GM11168 (cell line): ENCODE data around the gene C3orf20.
"Not testable (repeated sequence)": the region's sequence is repeated elsewhere in the genome, so short reads cannot be mapped to it uniquely, and the experiment has no call there.

Experiments
- in situ Hi-C: fragments of 300-500 bp; cut with MboI; formaldehyde crosslinking; loops from one replicate; pipeline ENCODE4 v1.12.0; 2022; ENCODE audit warnings: low sequenced_read_pairs; ENCODE audit not compliant: unreplicated experiment

The C3orf20 gene

GRCh38 chr3:14805961-14806537 lies 131.1 kb downstream of the C3orf20 start:
- in situ Hi-C loops = no loop called here

GRCh38 chr3:14806641-14807263 lies 131.8 kb downstream of the C3orf20 start:
- in situ Hi-C loops = no loop called here

GRCh38 chr3:14808025-14808424 lies 133.1 kb downstream of the C3orf20 start:
- in situ Hi-C loops = no loop called here

- in situ Hi-C loops = no loop called here
Measured at GRCh38 chr3:14808502-14809266, 133.7 kb downstream of the C3orf20 start.

GRCh38 chr3:14809611-14810010 lies 134.7 kb downstream of the C3orf20 start:
- in situ Hi-C loops = not testable (repeated sequence)

GRCh38 chr3:14810070-14810791 lies 135.3 kb downstream of the C3orf20 start:
- in situ Hi-C loops = no loop called here

GRCh38 chr3:14810801-14811661 lies 136.1 kb downstream of the C3orf20 start:
- in situ Hi-C loops = no loop called here

GRCh38 chr3:14811684-14812083 lies 136.7 kb downstream of the C3orf20 start:
- in situ Hi-C loops = no loop called here

GRCh38 chr3:14812196-14812790 lies 137.4 kb downstream of the C3orf20 start:
- in situ Hi-C loops = no loop called here

- in situ Hi-C loops = no loop called here
Measured at GRCh38 chr3:14814411-14814871, 139.5 kb downstream of the C3orf20 start.

- in situ Hi-C loops = no loop called here
Measured at GRCh38 chr3:14816359-14816758, 141.4 kb downstream of the C3orf20 start.

- in situ Hi-C loops = no loop called here
Measured at GRCh38 chr3:14818804-14819500, 144.0 kb downstream of the C3orf20 start, which contains the start of gene FGD5. Gene FGD5, plus strand, starts transcription at chr3:14818962. Its CDS starts 110 bp downstream, at chr3:14819072.

GRCh38 chr3:14819671-14820070 lies 144.7 kb downstream of the C3orf20 start:
- in situ Hi-C loops = no loop called here

GRCh38 chr3:14820156-14820555 lies 145.2 kb downstream of the C3orf20 start:
- in situ Hi-C loops = no loop called here

GRCh38 chr3:14821151-14821550 lies 146.2 kb downstream of the C3orf20 start:
- in situ Hi-C loops = no loop called here

GRCh38 chr3:14822134-14822533 lies 147.2 kb downstream of the C3orf20 start:
- in situ Hi-C loops = no loop called here
